Measurements from ENCODE around the gene LRRC61.

GRCh38 chr7:150357270-150357669, 34.1 kb downstream of the LRRC61 start:
- TF ChIP-seq TAF1 (IDR thresholded peaks at IDR 0.05; ENCODE audit: borderline replicate concordance, insufficient read depth, low read length) (no peak), REST (IDR thresholded peaks at IDR 0.05; ENCODE audit: insufficient read depth in 1 of 2, low read depth in 2 of 2, low read length in 2 of 2) (no peak), POLR2AphosphoS5 (IDR thresholded peaks at IDR 0.05; ENCODE audit: low read depth, low read length) (no peak), SIN3A (IDR thresholded peaks at IDR 0.05; ENCODE audit: borderline replicate concordance, insufficient read depth, low read length) (no peak), FOXP2 (optimal IDR thresholded peaks at IDR 0.05; ENCODE audit: borderline replicate concordance, extremely low read depth, extremely low read length, insufficient read depth) (no peak)

Data from PFSK-1 (cell line).